ENCODE data around the gene SNRNP25. TPM values are rescaled to one million over a fixed set of nuclear protein-coding genes. Genes with fewer than 3 reads are reported as not detected.

Gene SNRNP25
- total and polyA plus RNA-seq, 2 of the 8 experiments (the other 6 are each of a cell fraction or from before 2014, with no cell fraction given), result 53.0 to 58.4 TPM

DNA sequence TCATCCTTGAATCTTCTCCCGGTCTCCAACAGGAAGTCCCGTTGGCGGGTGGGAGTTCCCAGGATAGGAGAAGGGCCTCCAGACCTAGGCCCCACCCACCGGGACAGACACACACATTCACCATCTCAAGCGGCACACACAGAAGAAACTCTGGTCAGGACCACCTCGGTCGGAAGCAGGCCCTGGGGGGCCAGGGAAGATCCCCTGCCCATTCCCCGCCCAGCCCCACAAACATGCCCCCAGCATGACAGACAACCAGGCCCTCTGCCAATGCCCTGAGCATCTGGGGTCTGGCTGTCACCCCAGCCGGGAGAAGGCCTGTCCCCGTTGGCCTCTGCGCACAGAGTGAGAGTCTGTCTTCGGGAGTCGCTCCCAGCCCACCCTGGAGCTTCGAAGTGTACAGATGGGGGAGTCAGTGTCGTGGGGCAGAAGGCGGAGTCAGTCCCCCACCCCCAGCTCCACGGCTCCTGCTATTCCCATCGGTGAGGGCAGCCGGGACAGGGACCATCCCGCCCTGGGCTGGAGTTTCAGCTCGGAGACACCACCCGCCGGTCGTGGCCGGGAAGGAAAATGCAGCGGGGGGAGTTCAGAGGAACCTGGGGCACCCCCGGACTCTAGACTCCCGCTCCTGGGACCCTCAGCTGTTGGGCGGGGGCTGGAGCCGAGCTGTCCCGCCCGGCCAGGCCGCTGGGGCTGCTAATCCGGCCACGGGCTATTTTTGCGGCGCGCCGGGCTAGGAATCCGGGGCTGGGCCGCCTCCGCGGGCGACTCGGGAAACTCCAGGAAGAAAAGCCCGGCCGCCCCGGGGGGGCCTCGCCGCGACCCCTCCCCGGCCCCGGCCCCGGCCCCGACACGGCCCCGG lies 18.1 kb downstream of the SNRNP25 start:
- Histone ChIP-seq H2BK120ac (replicated peaks; ENCODE audit: low read depth, low read length) (no peak overlapping the region), H3K27me3 (replicated peaks in 1 of 4; ENCODE audit: control insufficient read depth in 3 of 4, extremely low read depth in 1 of 4, insufficient read depth in 3 of 4, low read length in 3 of 4) (peaks cover 0 to 2% (median 0%) of the 10 kb centered on the region in 4 experiments; a peak in 2 of 7 replicates), H2BK12ac (ENCODE audit: low read depth, low read length) (peak overlapping the region; percentile 27; the same call in 1 of the 2 replicates), H3K23ac (ENCODE audit: insufficient read length) (no peak overlapping the region), H3K4me2 (ENCODE audit: insufficient read depth in 1 of 2, low read depth in 2 of 2, low read length in 2 of 2) (peak overlapping the region; percentile 89 to 95), H3K23me2 (ENCODE audit: low read depth, low read length) (peaks cover 9% of the 10 kb centered on the region; the same call in 1 of the 2 replicates), H3K4ac (replicated peaks; ENCODE audit: insufficient read length, low read depth, low read length) (no peak overlapping the region), H3K36me3 (ENCODE audit: control insufficient read depth in 2 of 4, insufficient read depth in 4 of 4, low read length in 3 of 4) (no peaks in the 10 kb centered on the region), H2AFZ (ENCODE audit: low read length) (no peak overlapping the region), H3K18ac (ENCODE audit: extremely low read depth, low read length) (peak overlapping the region; percentile 80; the same call in 1 of the 2 replicates), H4K5ac (ENCODE audit: insufficient read length, low read depth, low read length) (no peak overlapping the region), H2BK5ac (ENCODE audit: low read depth, low read length) (peak overlapping the region; percentile 66; the same call in 1 of the 2 replicates), H2BK20ac (ENCODE audit: low read length) (no peak overlapping the region), H2BK15ac (ENCODE audit: low read length) (0 out of 2 replicates have a peak overlapping the region, but pooled peaks have one; percentile 61), H2AK5ac (ENCODE audit: low read depth, low read length) (no peak overlapping the region), H3K14ac (ENCODE audit: insufficient read length) (no peak overlapping the region), H3K9me3 (ENCODE audit: insufficient read depth in 2 of 2, low read depth in 1 of 2, low read length in 1 of 2) (no peaks in the 10 kb centered on the region), H3K9ac (replicated peaks in 1 of 4; ENCODE audit: extremely low read depth in 1 of 4, low read depth in 3 of 4, low read length in 3 of 4) (peak overlapping the region in 3 of 4 experiments; percentile 36 to 63 (median 59); a peak in 5 of 7 replicates), H3K27ac (ENCODE audit: low read depth, low read length) (no peak overlapping the region), H4K91ac (replicated peaks; ENCODE audit: insufficient read length, low read length) (peak overlapping the region; percentile 26), H3K4me3 (ENCODE audit: extremely low read depth in 1 of 4, insufficient read depth in 2 of 4, low read depth in 3 of 4, low read length in 4 of 4) (peak overlapping the region; percentile 49 to 75 (median 65)), H3K56ac (replicated peaks; ENCODE audit: insufficient read length, low read depth, low read length) (peak overlapping the region; percentile 56), H4K20me1 (replicated peaks in 1 of 2; ENCODE audit: control insufficient read depth in 1 of 2, insufficient read depth in 2 of 2, low read length in 2 of 2) (peaks cover 0 to 9% of the 10 kb centered on the region in 2 experiments), H3K4me1 (replicated peaks in 1 of 4; ENCODE audit: control insufficient read depth in 3 of 4, insufficient read depth in 4 of 4, low read length in 3 of 4) (peaks cover 8 to 61% (median 40%) of the 10 kb centered on the region in 4 experiments), H4K8ac (ENCODE audit: extremely low read depth, insufficient read depth, low read length) (no peak overlapping the region; the same call in none of the 2 replicates), H3K79me2 (ENCODE audit: control insufficient read depth in 1 of 2, insufficient read depth in 2 of 2, low read length in 2 of 2) (peaks cover 0 to 11% of the 10 kb centered on the region in 2 experiments; a peak in 1 of 4 replicates), H3K79me1 (ENCODE audit: low read depth, low read length) (peaks cover 3% of the 10 kb centered on the region; the same call in 1 of the 2 replicates)
- ChIA-PET CTCF (ENCODE audit: partially characterized antibody) (interaction anchor here (0.6 to 21.2 kb wide), 8 partner anchors 9 to 1865 kb away, joined by 3 to 856 read pairs (median 3); partner anchors contain the start of genes LUC7L and MPG), POLR2A (ENCODE audit: partially characterized antibody) (interaction anchor here (0.6 to 16.6 kb wide), 11 partner anchors 7 to 157 kb away, joined by 3 to 153 read pairs (median 5); partner anchors contain the start of genes POLR3K and SNRNP25)
- FAIRE-seq, result peak; percentile 72
- DNase-seq (ENCODE audit: low read depth in 1 of 2, low spot score in 2 of 2), result peak in 1 of 2 experiments; percentile 85
- WGBS, 2 experiments (ENCODE audit: extremely low coverage in 1 of 2, insufficient coverage in 1 of 2, insufficient read length in 1 of 2, insufficient replicate concordance in 2 of 2, low coverage in 1 of 2, low lambda C conversion rate in 2 of 2, missing lambda C conversion rate in 1 of 2), result 3% methylated on average over 39 of the region's 57 CpGs; no CpG with 5 or more reads in 1 of the 2 experiments
- no peak for TF ChIP-seq RFX5 (IDR thresholded peaks at IDR 0.05; ENCODE audit: borderline replicate concordance, low read depth, low read length)
- no peak for TF ChIP-seq ZNF274 (IDR thresholded peaks at IDR 0.05; ENCODE audit: borderline replicate concordance, extremely low read depth, low read length)
- no peak for TF ChIP-seq SRF (IDR thresholded peaks at IDR 0.05; ENCODE audit: low read depth, low read length)
- TF ChIP-seq CTBP2 (IDR thresholded peaks at IDR 0.05; ENCODE audit: borderline replicate concordance, insufficient read depth, insufficient read length, low read length), result peak; percentile 19
- peak; percentile 45 to 77; a peak in 3 of 4 replicates for TF ChIP-seq SIN3A (conservative IDR thresholded peaks at IDR 0.05 in 1 of 2, IDR thresholded peaks at IDR 0.05 in 1 of 2; ENCODE audit: low read depth in 1 of 2, low read length in 2 of 2)
- peak; percentile 39 for TF ChIP-seq ASH2L (IDR thresholded peaks at IDR 0.05; ENCODE audit: low read length)
- no peak for TF ChIP-seq RBBP5 (IDR thresholded peaks at IDR 0.05; ENCODE audit: borderline replicate concordance, low read depth, low read length)
